ENCODE results near the gene PIGU.

PIGU gene

GRCh38 chr20:34574426-34574825, 102.5 kb downstream of the PIGU start:
- no peaks in the 10 kb centered on the region for H3K27me3 Mint-ChIP-seq
- no peak overlapping the region for H3K4me3 Mint-ChIP-seq
- H3K36me3 Mint-ChIP-seq (ENCODE audit: low read depth): peaks cover 31% of the 10 kb centered on the region
- H3K4me1 Mint-ChIP-seq (ENCODE audit: low read depth): peaks cover 11% of the 10 kb centered on the region
- no peaks in the 10 kb centered on the region for H3K9me3 Mint-ChIP-seq
- no peak overlapping the region for H3K27ac Mint-ChIP-seq

DNA sequence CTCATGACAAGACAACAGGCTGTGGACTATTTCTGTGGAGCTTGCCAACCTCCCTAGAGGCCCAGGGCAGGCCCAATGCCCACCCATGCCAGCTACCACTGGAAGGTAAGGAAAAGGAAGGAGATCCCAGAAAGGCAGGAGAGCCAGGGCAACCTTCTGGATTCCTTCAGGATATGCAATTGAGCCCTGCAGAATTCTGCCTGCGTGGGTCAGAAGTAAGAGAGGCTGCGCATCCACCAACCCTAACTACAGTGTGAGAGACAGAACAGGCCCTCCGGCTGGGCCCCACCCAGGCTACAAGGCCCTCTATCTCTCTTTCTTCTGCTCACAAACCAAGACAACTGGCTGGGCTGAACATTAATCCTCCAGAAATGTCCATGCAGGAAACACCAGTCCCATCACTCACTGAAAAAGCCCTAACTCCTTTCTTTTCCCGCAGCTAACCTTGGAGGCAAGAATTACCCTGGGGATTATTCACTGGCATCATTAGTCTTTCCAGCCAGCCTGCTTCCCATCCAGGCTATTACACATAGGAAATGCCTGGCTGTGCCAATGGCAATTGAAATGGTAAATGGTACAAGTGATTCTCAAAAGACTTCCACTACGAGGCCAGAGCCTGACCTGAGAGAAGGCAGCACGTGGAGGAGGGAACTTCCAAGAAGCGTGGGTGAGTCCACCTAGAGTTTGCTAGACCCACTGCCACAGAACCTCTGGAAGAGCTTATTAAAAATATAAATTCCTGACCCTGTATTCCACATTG, 103.2 kb downstream of the PIGU start:
- H3K4me3 Mint-ChIP-seq: no peak overlapping the region
- H3K36me3 Mint-ChIP-seq (ENCODE audit: low read depth): peaks cover 31% of the 10 kb centered on the region
- H3K4me1 Mint-ChIP-seq (ENCODE audit: low read depth): peaks cover 11% of the 10 kb centered on the region
- H3K9me3 Mint-ChIP-seq: no peaks in the 10 kb centered on the region
- H3K27ac Mint-ChIP-seq: no peak overlapping the region
- H3K27me3 Mint-ChIP-seq: no peaks in the 10 kb centered on the region

- peaks cover 11% of the 10 kb centered on the region for H3K4me1 Mint-ChIP-seq (ENCODE audit: low read depth)
- no peaks in the 10 kb centered on the region for H3K27me3 Mint-ChIP-seq
- H3K36me3 Mint-ChIP-seq (ENCODE audit: low read depth): peaks cover 31% of the 10 kb centered on the region
- H3K9me3 Mint-ChIP-seq: no peaks in the 10 kb centered on the region
- H3K4me3 Mint-ChIP-seq: no peak overlapping the region
- H3K27ac Mint-ChIP-seq: peak overlapping the region; percentile 71
These were observed 105.1 kb downstream of the PIGU start for GRCh38 chr20:34571753-34572152.

DNA sequence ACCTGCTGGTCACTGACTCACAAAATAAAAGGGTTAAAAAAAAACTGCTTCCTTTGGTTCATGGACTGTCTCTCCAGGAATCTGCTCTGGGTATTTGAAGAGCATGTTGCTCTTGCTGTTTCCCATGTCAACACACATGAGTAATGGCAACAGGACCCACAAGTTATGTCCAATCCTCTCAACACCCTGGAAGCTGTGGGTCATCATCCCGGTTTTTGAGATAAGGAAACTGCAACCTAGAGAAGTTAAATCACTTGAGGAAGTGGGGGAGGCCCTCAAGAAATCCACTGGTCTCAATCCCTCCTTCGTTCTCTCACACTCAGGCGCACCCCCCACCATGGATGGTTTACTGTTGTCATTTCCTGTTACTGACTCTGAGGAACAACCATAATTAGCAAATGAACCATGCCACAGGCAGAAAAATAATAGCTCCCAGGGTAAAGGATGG, 106.0 kb downstream of the PIGU start:
- peak overlapping the region; percentile 71 for H3K27ac Mint-ChIP-seq
- peaks cover 11% of the 10 kb centered on the region for H3K4me1 Mint-ChIP-seq (ENCODE audit: low read depth)
- no peaks in the 10 kb centered on the region for H3K27me3 Mint-ChIP-seq
- H3K9me3 Mint-ChIP-seq: no peaks in the 10 kb centered on the region
- H3K36me3 Mint-ChIP-seq (ENCODE audit: low read depth): peaks cover 33% of the 10 kb centered on the region
- no peak overlapping the region for H3K4me3 Mint-ChIP-seq

GRCh38 chr20:34569598-34569997, 107.3 kb downstream of the PIGU start:
- Mint-ChIP-seq H3K27me3 (no peaks in the 10 kb centered on the region), H3K36me3 (ENCODE audit: low read depth) (peaks cover 32% of the 10 kb centered on the region), H3K4me3 (no peak overlapping the region), H3K27ac (no peak overlapping the region), H3K4me1 (ENCODE audit: low read depth) (peaks cover 11% of the 10 kb centered on the region), H3K9me3 (no peaks in the 10 kb centered on the region)

DNA sequence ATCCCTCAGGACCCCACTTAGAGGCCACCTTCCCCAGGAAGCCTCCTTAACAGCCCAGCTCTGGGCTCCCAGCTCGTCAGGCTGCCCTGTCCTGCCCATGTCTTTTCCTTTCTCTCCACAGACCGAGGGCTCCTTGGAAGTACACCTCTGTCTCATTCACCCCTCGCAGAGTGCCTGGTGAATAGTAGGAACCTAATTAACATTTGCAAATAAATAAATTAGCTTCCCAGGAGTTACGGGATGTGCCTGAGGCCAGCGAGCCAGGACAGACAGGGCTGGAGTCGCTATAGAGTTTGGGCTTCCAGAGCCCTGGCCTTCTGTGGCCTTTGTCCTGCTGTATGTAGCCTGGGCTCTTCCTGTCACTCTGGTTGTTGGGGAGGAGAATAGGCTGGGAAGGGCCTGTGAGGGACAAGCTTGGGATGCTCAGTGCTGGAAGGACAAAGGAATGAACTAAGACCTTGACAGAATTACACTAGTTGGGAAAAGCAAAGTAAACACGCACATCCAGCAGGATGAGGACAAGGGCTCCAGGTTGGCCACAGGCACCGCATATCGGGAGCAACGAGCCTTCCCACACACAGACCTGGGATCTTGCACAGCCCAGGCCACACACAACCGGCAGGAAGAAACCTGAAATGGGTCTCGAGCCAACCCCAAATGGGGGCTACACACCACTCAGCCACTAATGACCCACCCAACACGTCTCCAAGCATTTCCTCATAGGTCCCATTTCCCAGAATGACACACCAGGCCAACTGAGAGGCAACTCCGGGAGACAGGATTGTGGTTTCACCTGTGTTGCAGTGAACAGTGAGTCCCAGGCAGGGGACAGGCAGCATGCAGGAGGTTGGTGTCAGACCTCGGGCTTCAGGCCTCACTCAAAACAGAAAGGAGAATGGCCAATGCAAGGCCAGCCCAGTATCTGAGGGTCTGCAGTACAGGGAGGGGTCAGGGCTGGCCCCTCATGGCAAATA, 108.7 kb downstream of the PIGU start:
- Mint-ChIP-seq H3K27me3 (no peaks in the 10 kb centered on the region), H3K36me3 (ENCODE audit: low read depth) (peaks cover 21% of the 10 kb centered on the region), H3K4me3 (no peak overlapping the region), H3K4me1 (ENCODE audit: low read depth) (peaks cover 11% of the 10 kb centered on the region), H3K9me3 (no peaks in the 10 kb centered on the region), H3K27ac (no peak overlapping the region)

GRCh38 chr20:34566978-34567891, 109.7 kb downstream of the PIGU start:
- Mint-ChIP-seq H3K4me3 (no peak overlapping the region), H3K36me3 (ENCODE audit: low read depth) (peaks cover 14% of the 10 kb centered on the region), H3K9me3 (no peaks in the 10 kb centered on the region), H3K4me1 (ENCODE audit: low read depth) (peaks cover 11% of the 10 kb centered on the region), H3K27ac (no peak overlapping the region), H3K27me3 (no peaks in the 10 kb centered on the region)

DNA sequence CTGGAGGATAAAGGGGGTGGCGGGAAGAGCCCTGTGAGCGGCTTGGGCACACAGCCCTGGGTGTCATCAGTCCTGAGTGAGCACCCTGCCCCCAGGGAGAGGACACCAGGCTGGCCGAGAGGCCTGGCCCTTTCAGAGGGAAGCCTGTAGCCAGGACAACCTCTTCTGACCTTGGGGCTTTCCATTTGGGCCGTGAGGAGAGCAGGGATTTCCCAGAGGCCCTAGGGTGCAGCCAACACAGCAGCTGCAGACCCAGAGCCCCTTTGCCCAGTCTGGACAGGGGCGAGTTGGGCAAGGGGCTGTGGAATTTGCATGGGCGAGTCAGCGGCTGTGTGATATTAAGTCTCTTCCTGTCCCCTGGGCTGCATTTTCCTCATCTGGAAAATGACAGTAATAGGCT, 112.1 kb downstream of the PIGU start:
- H3K4me3 Mint-ChIP-seq: no peak overlapping the region
- peaks cover 5% of the 10 kb centered on the region for H3K36me3 Mint-ChIP-seq (ENCODE audit: low read depth)
- H3K4me1 Mint-ChIP-seq (ENCODE audit: low read depth): no peaks in the 10 kb centered on the region
- no peak overlapping the region for H3K27ac Mint-ChIP-seq
- no peaks in the 10 kb centered on the region for H3K9me3 Mint-ChIP-seq
- H3K27me3 Mint-ChIP-seq: no peaks in the 10 kb centered on the region

DNA sequence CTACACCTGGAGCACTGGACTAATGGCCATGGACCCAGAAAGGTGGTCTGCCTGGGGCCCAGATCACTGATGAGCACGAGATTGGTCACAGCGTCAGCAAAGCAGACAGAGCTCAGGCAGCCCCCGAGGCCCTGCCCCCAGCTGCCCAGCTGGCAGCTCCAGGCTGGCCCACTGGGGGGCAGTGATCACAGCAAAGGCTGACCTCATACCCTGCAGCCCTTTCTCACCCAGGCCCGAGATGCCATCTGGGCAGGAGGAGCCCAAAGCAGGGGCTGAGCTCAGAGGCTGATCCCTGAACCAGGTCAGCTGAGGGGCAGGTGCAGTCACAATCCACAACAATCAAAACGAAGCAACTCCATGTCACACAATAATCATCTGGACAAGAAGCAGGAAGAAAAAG, 114.3 kb downstream of the PIGU start:
- Mint-ChIP-seq H3K4me1 (ENCODE audit: low read depth) (peaks cover 7% of the 10 kb centered on the region), H3K27me3 (no peaks in the 10 kb centered on the region), H3K27ac (no peak overlapping the region), H3K36me3 (ENCODE audit: low read depth) (peaks cover 8% of the 10 kb centered on the region), H3K9me3 (no peaks in the 10 kb centered on the region), H3K4me3 (no peak overlapping the region)

- H3K9me3 Mint-ChIP-seq: no peaks in the 10 kb centered on the region
- no peaks in the 10 kb centered on the region for H3K27me3 Mint-ChIP-seq
- H3K27ac Mint-ChIP-seq: no peak overlapping the region
- H3K4me1 Mint-ChIP-seq (ENCODE audit: low read depth): peaks cover 7% of the 10 kb centered on the region
- no peak overlapping the region for H3K4me3 Mint-ChIP-seq
- H3K36me3 Mint-ChIP-seq (ENCODE audit: low read depth): peaks cover 8% of the 10 kb centered on the region
These were observed 115.2 kb downstream of the PIGU start for GRCh38 chr20:34561661-34562060.

DNA sequence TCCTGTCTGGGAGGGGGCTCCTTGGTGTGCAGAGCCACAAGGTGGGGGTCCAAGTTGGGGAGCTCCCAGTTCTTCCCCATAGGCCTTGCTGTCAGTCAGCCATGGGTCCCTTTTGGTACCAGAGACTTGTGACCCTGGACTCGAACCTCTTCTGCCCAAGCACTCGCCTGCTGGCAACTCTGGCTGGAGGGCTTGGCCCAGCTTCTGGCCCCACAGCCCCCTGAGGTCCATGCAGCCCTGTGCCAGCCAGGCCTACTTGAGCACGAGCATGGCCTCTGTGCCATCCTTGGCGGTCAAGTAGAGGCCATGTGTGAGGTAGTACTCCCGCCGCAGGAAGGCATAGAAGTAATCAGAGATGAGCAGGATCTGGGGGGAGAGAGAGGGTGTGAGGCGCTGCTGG, 116.3 kb downstream of the PIGU start:
- H3K27me3 Mint-ChIP-seq: no peaks in the 10 kb centered on the region
- H3K36me3 Mint-ChIP-seq (ENCODE audit: low read depth): peaks cover 4% of the 10 kb centered on the region
- H3K27ac Mint-ChIP-seq: no peak overlapping the region
- no peaks in the 10 kb centered on the region for H3K9me3 Mint-ChIP-seq
- peaks cover 7% of the 10 kb centered on the region for H3K4me1 Mint-ChIP-seq (ENCODE audit: low read depth)
- peak overlapping the region; percentile 20 for H3K4me3 Mint-ChIP-seq

DNA sequence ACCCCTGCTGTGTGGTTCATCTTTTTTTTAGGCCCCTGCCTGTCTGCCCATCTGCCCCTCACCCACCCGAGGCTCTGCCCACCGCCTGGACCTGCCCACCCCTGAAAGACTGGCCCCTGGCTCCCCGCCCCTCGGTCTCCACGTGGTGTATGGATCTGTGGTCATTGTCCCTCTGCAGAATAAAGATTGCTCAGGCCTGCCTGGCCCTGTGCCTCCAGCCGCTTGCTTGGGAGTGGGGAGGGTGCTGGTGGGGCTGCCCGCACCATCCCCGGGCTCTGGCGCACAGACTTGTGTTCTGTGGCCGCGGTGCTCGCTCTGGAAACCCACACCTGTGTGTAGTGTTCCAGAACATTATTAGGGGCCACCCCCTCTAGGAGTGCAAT, 116.8 kb downstream of the PIGU start:
- H3K4me1 Mint-ChIP-seq (ENCODE audit: low read depth): peaks cover 7% of the 10 kb centered on the region
- no peaks in the 10 kb centered on the region for H3K9me3 Mint-ChIP-seq
- H3K36me3 Mint-ChIP-seq (ENCODE audit: low read depth): peaks cover 3% of the 10 kb centered on the region
- H3K4me3 Mint-ChIP-seq: peak overlapping the region; percentile 20
- H3K27me3 Mint-ChIP-seq: no peaks in the 10 kb centered on the region
- H3K27ac Mint-ChIP-seq: no peak overlapping the region

- Mint-ChIP-seq H3K9me3 (no peaks in the 10 kb centered on the region), H3K4me3 (peak overlapping the region; percentile 35), H3K4me1 (ENCODE audit: low read depth) (peaks cover 7% of the 10 kb centered on the region), H3K27ac (no peak overlapping the region), H3K36me3 (ENCODE audit: low read depth) (peaks cover 3% of the 10 kb centered on the region), H3K27me3 (no peaks in the 10 kb centered on the region)
These were observed 117.4 kb downstream of the PIGU start for GRCh38 chr20:34559311-34560140.

All from stimulated activated naive CD8-positive, alpha-beta T cell treated with anti-CD3 and anti-CD28 coated beads, Interleukin-15, Interleukin-2, amounts not matched to agents 100 ng/mL and 50 ng/mL, for 24 hours (primary cell).